ENCODE measurements around the gene PET117. TPM values are rescaled to one million over a fixed set of nuclear protein-coding genes. Genes with fewer than 3 reads are reported as not detected.
"Not testable (repeated sequence)": the region's sequence is repeated elsewhere in the genome, so short reads cannot be mapped to it uniquely, and the experiment has no call there.

The PET117 gene
- total and polyA plus RNA-seq, 8 donors: 10.3 to 16.4 (median 14.0) TPM

GRCh38 chr20:18103497-18103896 lies 34.2 kb upstream of the PET117 start:
- intact Hi-C loops (cut with DNase I): no loop called here
- Histone ChIP-seq H3K36me3 (no peaks in the 10 kb centered on the region), H3K27me3 (no peaks in the 10 kb centered on the region), H3K4me1 (no peaks in the 10 kb centered on the region), H3K9me3 (peaks cover 0 to 4% of the 10 kb centered on the region in 2 donors), H3K27ac (no peak overlapping the region), H3K4me3 (no peak overlapping the region)
- TF ChIP-seq CTCF (IDR thresholded peaks at IDR 0.05): no peak
- DNase-seq (no peak), ATAC-seq (no peak)

GRCh38 chr20:18108326-18108725 lies 29.3 kb upstream of the PET117 start:
- ATAC-seq: no peak

GRCh38 chr20:18128574-18128973 lies 9.1 kb upstream of the PET117 start:
- not testable (repeated sequence) for H3K4me1 ChIP-seq, H3K27ac ChIP-seq

More at GRCh38 chr20:18108326-18108725, 29.3 kb upstream of the PET117 start:
- no peak overlapping the region for H3K4me3 ChIP-seq
- H3K27ac ChIP-seq: no peak overlapping the region
- no peaks in the 10 kb centered on the region for H3K27me3 ChIP-seq
- peaks cover 0 to 4% of the 10 kb centered on the region in 2 donors for H3K9me3 ChIP-seq
- no peaks in the 10 kb centered on the region for H3K36me3 ChIP-seq
- no peak for DNase-seq
- no peak for TF ChIP-seq CTCF (IDR thresholded peaks at IDR 0.05)
- no peaks in the 10 kb centered on the region for H3K4me1 ChIP-seq
- intact Hi-C loops (cut with DNase I): no loop called here

GRCh38 chr20:18132663-18133062 lies 5.0 kb upstream of the PET117 start:
- H3K27me3 ChIP-seq: no peaks in the 10 kb centered on the region
- TF ChIP-seq CTCF (IDR thresholded peaks at IDR 0.05): no peak
- H3K9me3 ChIP-seq: no peaks in the 10 kb centered on the region
- H3K27ac ChIP-seq: no peak overlapping the region
- no peak for DNase-seq
- H3K4me3 ChIP-seq: no peak overlapping the region
- ATAC-seq: no peak
- no peaks in the 10 kb centered on the region for H3K36me3 ChIP-seq
- intact Hi-C loops (cut with DNase I): no loop called here
- H3K4me1 ChIP-seq: no peaks in the 10 kb centered on the region

More at GRCh38 chr20:18128574-18128973, 9.1 kb upstream of the PET117 start:
- H3K9me3 ChIP-seq; H3K27me3 ChIP-seq; H3K36me3 ChIP-seq; intact Hi-C loops (cut with DNase I); H3K4me3 ChIP-seq; DNase-seq; ATAC-seq: not testable (repeated sequence)

- Histone ChIP-seq H3K27ac (no peak overlapping the region), H3K4me1 (peaks cover 7 to 9% of the 10 kb centered on the region in 2 donors), H3K4me3 (no peak overlapping the region), H3K36me3 (no peaks in the 10 kb centered on the region), H3K27me3 (no peaks in the 10 kb centered on the region), H3K9me3 (no peaks in the 10 kb centered on the region)
- intact Hi-C loops (cut with DNase I): no loop called here
- DNase-seq (no peak), ATAC-seq (peak; percentile 11)
- TF ChIP-seq CTCF (IDR thresholded peaks at IDR 0.05): no peak
Measured at GRCh38 chr20:18133962-18134361, 3.7 kb upstream of the PET117 start.

GRCh38 chr20:18138266-18138582 lies 561 bp downstream of the PET117 start:
- H3K4me1 ChIP-seq: peaks cover 9 to 25% of the 10 kb centered on the region in 2 donors
- no peaks in the 10 kb centered on the region for H3K27me3 ChIP-seq
- ATAC-seq (peak; percentile 46), DNase-seq (no peak)
- no peaks in the 10 kb centered on the region for H3K9me3 ChIP-seq
- peaks cover 0 to 15% of the 10 kb centered on the region in 2 donors for H3K36me3 ChIP-seq
- no peak for TF ChIP-seq CTCF (IDR thresholded peaks at IDR 0.05)
- H3K27ac ChIP-seq: peak overlapping the region; percentile 91 to 93
- peak overlapping the region; percentile 89 to 96 for H3K4me3 ChIP-seq
- intact Hi-C loops (cut with DNase I): no loop called here

All from left lung (tissue), 10 donors.